Upper lobe of right lung (tissue), 1 donor: Measurements from ENCODE around the gene DNAI1. TPM values are rescaled to one million over a fixed set of nuclear protein-coding genes. Genes with fewer than 3 reads are reported as not detected.
A peak's percentile ranks its signal among the peaks of the same experiment; 100 is the strongest.

Experiments used
- ATAC-seq: fragments of 200-7000 bp; cut with Tn5 transposase; one replicate; pipeline ENCODE4 v1.9.1; 2020; ENCODE audit warnings: mild to moderate bottlenecking, moderate library complexity
- DNase-seq: peaks from one replicate; pipeline ENCODE4 v3.0.0-alpha.2; 2020
- H3K27ac ChIP-seq: fragments of 200-600 bp; one replicate; pipeline ENCODE4 v1.8.0; 2022
- H3K27me3 ChIP-seq: fragments of 200-600 bp; one replicate; pipeline ENCODE4 v1.8.0; 2022; ENCODE audit warnings: mild to moderate bottlenecking
- H3K36me3 ChIP-seq: fragments of 200-600 bp; one replicate; pipeline ENCODE4 v1.8.0; 2022
- H3K4me1 ChIP-seq: fragments of 200-600 bp; one replicate; pipeline ENCODE4 v1.8.0; 2022
- H3K4me3 ChIP-seq: fragments of 200-600 bp; one replicate; pipeline ENCODE4 v1.8.0; 2022; ENCODE audit warnings: mild to moderate bottlenecking
- H3K9me3 ChIP-seq: fragments of 200-600 bp; one replicate; pipeline ENCODE4 v1.8.0; 2022
- intact Hi-C: fragments of 100-400 bp; cut with DNase I; formaldehyde crosslinking; loops from one replicate; pipeline ENCODE4 v1.11.0; 2022
- total RNA-seq: library from RNA; stranded (reverse); fragmentation: NEBNext Ultra II Directional; extraction: Animal tissue kit (Norgen Biotek cat#: 25700); gene quantifications from one replicate; pipeline ENCODE4 v1.2.1, GENCODE V29; 2021
- TF ChIP-seq, protein P1 (sequence below): fragments of 200-600 bp; IDR thresholded peaks from one replicate; pipeline ENCODE4 v1.8.0; 2022; ENCODE audit warnings: antibody characterized with exemption
- donor health status: DM: no; HTN: yes; CAD: no; lungs with severe emphysema.

The DNAI1 gene
- total RNA-seq, 1 donor from 2014 or later, result not detected

DNA sequence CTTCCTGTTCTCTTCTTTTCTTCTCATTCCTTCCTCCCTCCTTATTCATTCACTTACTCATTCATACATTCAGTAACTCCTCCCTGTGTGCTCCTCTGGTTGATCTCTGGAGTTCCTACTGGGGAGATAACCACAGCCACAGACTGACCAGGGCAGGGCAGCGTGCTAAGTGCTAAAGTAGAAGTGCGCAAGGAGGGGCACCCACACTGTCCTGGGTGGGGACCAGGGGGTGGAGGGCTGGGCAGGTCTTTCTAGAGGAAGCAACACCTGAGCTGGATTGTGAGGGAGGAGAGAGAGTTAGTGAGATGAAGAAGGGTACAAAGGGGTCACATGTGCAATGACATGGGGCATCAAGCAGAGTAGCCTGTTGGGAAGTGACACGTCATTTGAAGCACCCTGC, 50.3 kb downstream of the DNAI1 start:
- TF ChIP-seq, protein P1, sequence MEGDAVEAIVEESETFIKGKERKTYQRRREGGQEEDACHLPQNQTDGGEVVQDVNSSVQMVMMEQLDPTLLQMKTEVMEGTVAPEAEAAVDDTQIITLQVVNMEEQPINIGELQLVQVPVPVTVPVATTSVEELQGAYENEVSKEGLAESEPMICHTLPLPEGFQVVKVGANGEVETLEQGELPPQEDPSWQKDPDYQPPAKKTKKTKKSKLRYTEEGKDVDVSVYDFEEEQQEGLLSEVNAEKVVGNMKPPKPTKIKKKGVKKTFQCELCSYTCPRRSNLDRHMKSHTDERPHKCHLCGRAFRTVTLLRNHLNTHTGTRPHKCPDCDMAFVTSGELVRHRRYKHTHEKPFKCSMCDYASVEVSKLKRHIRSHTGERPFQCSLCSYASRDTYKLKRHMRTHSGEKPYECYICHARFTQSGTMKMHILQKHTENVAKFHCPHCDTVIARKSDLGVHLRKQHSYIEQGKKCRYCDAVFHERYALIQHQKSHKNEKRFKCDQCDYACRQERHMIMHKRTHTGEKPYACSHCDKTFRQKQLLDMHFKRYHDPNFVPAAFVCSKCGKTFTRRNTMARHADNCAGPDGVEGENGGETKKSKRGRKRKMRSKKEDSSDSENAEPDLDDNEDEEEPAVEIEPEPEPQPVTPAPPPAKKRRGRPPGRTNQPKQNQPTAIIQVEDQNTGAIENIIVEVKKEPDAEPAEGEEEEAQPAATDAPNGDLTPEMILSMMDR, result no peak
- Histone ChIP-seq H3K4me1 (no peaks in the 10 kb centered on the region), H3K4me3 (no peak overlapping the region), H3K27ac (no peak overlapping the region), H3K36me3 (no peaks in the 10 kb centered on the region), H3K27me3 (no peaks in the 10 kb centered on the region), H3K9me3 (no peaks in the 10 kb centered on the region)
- intact Hi-C loops, result loop anchor here (10.0 kb wide), 1 partner anchor 94 kb away; no protein-coding TSS in a partner anchor
- ATAC-seq (no peak), DNase-seq (no peak)

DNA sequence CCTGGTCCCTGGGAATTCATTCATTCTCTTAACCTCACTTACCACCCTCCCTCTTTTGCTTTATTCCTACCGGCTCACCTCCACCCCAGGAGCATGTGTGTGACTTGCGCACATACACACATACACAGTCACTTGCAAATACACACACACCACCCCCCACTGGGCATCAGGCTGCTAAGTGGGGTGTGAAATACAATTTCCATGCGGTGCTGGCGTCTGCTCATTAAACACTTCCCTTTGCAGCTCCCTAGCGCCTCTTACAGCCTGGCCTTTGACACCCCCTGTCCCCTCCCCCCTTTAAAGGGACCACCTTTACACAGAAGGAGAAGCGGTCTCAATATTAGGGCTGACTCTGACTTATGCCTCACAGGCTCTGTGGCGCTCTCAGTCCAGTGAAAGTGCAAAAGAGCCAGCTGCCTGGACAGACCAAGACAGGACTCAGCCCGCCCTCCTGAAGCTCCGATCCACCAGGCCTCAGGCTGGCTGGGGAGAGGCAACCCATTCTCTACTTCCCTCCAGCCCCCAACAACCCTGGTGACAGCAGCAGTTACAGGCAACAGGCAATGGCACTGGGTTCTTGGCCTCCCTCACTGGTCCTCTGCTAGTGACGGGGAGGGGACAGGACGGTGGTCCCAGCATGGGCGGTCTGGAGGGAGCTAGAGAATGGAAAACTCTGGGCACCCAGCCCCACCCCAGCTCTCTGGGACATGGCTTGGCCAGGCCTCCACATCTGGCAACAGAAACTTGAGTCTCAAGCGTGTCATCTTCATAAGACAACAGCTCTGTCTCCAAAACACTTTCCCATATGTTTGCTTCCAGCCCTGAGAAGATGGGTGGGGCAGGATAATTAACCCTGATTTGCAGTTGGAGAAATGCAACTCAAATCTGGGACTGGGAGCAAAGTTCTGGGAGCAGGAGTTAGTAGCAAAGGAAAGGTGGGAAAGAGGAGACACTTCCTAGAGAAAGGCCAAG, 52.2 kb downstream of the DNAI1 start:
- DNase-seq (no peak), ATAC-seq (no peak)
- TF ChIP-seq, protein P1, result no peak
- Histone ChIP-seq H3K4me1 (no peaks in the 10 kb centered on the region), H3K36me3 (no peaks in the 10 kb centered on the region), H3K27me3 (no peaks in the 10 kb centered on the region), H3K9me3 (no peaks in the 10 kb centered on the region), H3K4me3 (no peak overlapping the region), H3K27ac (no peak overlapping the region)
- intact Hi-C loops, result no loop called here

DNA sequence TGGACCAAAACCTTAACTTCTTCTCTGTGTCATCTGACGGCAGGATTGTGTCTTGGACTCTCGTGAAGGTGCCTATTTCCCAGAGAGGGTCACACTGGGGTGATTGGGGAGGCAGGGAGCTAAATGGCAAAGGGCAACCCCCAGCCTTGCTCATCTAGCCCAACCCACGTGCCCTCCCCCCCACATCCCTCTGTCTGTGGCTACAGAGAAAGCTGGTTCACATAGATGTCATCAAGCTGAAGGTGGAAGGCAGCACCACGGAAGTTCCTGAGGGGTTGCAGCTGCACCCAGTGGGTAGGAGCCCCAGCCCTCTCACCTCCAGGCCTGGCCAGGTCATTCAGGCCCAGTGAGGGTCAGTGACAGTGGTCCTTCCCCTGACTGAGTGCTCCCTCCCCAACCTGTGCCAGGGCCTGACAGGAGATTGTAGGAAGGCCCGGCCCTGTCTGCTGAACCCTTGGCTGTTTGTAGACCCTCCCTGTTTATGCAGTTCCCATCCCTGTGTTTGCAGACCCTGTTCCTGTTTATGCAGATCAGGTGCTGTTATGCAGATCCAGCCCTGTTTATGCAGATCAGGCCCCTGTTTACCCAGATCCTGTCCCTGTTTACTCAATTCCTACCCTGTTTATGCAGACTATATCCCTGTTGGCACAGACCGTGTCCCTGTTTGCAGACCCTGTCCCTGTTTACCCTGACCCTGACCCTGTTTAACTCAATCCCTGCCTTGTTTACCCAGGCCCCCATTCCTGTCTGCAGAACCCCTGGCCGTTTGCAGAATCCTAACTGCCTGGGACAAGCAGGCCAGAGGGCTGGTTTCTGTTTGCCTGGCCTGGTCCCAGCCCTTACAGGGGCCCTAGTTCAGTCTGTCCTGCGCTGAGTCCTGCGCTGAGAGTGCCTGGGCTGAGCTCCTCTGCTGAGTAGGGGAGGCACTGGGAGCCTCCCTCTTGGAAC, 53.8 kb downstream of the DNAI1 start:
- H3K4me3 ChIP-seq, result no peak overlapping the region
- no peaks in the 10 kb centered on the region for H3K36me3 ChIP-seq
- no peaks in the 10 kb centered on the region for H3K9me3 ChIP-seq
- no peaks in the 10 kb centered on the region for H3K4me1 ChIP-seq
- no peak overlapping the region for H3K27ac ChIP-seq
- TF ChIP-seq, protein P1, result no peak
- intact Hi-C loops, result no loop called here
- ATAC-seq, result peak; percentile 40
- DNase-seq, result no peak
- H3K27me3 ChIP-seq, result no peaks in the 10 kb centered on the region

DNA sequence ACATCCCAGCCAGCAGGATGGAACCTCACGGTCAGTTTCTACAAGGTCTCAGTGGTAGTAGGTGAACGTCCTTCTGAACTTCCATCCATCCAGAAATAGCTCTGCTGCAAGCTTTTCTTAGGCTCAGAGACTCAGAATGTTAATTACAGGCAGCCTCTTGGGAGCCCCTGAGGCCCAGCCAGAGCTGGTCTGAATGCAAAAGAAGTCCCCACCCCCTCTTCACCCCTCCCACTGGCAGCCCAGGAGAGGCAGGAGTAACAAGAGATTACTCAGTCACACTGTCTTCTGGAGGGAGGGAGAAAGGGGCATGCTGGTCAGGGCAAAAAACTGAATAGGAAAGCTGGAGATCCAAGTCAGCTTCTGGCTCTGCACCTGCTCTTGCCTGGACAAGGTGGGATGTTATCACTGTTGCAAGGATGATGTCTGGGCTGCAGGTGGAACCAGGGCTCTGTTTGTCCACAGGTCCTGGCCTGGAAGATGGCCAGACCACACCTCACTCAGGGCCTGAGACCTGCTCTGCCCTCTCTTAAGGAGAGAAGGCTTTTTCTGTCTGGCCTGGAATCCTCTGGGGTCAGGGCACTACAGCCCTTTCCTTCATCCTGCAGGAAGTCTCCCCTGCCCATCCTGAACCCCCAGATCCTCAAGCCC, 55.1 kb downstream of the DNAI1 start:
- Histone ChIP-seq H3K4me1 (no peaks in the 10 kb centered on the region), H3K4me3 (no peak overlapping the region), H3K27ac (no peak overlapping the region), H3K27me3 (no peaks in the 10 kb centered on the region), H3K9me3 (no peaks in the 10 kb centered on the region), H3K36me3 (no peaks in the 10 kb centered on the region)
- DNase-seq (no peak), ATAC-seq (peak; percentile 7)
- intact Hi-C loops, result no loop called here
- TF ChIP-seq, protein P1, result no peak

DNA sequence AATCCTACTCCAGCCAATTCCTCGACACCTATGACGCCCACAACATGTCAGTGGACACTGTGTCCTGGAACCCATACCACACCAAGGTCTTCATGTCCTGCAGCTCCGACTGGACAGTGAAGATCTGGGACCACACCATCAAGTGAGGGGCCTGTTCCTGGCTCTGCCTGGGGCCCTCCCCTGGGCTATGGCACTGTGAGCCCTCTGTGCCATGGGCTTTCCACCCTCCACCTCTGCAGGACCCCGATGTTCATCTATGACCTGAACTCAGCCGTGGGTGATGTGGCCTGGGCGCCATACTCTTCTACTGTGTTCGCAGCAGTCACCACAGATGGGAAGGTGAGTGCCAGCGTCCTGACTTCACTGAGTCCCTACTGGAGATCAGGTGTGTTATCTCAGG, 55.8 kb downstream of the DNAI1 start:
- DNase-seq, result no peak
- no peak overlapping the region for H3K27ac ChIP-seq
- TF ChIP-seq, protein P1, result no peak
- intact Hi-C loops, result no loop called here
- no peaks in the 10 kb centered on the region for H3K36me3 ChIP-seq
- no peaks in the 10 kb centered on the region for H3K9me3 ChIP-seq
- no peaks in the 10 kb centered on the region for H3K27me3 ChIP-seq
- no peak for ATAC-seq
- no peaks in the 10 kb centered on the region for H3K4me1 ChIP-seq
- no peak overlapping the region for H3K4me3 ChIP-seq
